Skeletal muscle satellite cell (primary cell): ENCODE data around the gene FRG2. TPM values are rescaled to one million over a fixed set of nuclear protein-coding genes. Genes with fewer than 3 reads are reported as not detected.
"Not testable (repeated sequence)": the region's sequence is repeated elsewhere in the genome, so short reads cannot be mapped to it uniquely, and the experiment has no call there.

Experiments used
- H3K27me3 ChIP-seq: 2 replicates; pipeline ENCODE4 v1.7.0; 2013; ENCODE audit warnings: low read length; ENCODE audit not compliant: control insufficient read depth, insufficient read depth
- H3K36me3 ChIP-seq: 2 replicates; pipeline ENCODE4 v1.7.0; 2013; ENCODE audit warnings: mild to moderate bottlenecking, control low read depth, low read length; ENCODE audit not compliant: insufficient read depth
- H3K4me1 ChIP-seq: 2 replicates; pipeline ENCODE4 v1.7.0; 2013; ENCODE audit warnings: low read length; ENCODE audit not compliant: control insufficient read depth, insufficient read depth
- H3K4me2 ChIP-seq: 2 replicates; pipeline ENCODE4 v1.7.0; 2013; ENCODE audit warnings: mild to moderate bottlenecking, low read length
- H3K4me3 ChIP-seq: 2 replicates; pipeline ENCODE4 v1.7.0; 2013; ENCODE audit warnings: low read length
- H3K9ac ChIP-seq: 2 replicates; pipeline ENCODE4 v1.7.0; 2013; ENCODE audit warnings: mild to moderate bottlenecking, low read depth, low read length, moderate library complexity
- H3K9me3 ChIP-seq: replicated peaks from 2 replicates; pipeline ENCODE4 v1.7.0; 2013; ENCODE audit warnings: mild to moderate bottlenecking, control low read depth, low read length
- small RNA-seq: library from RNA; depleted of rRNA; stranded (forward); fragments of <200 nt; gene quantifications from one replicate; pipeline ENCODE3, GENCODE V24; 2012

Gene FRG2

DNA sequence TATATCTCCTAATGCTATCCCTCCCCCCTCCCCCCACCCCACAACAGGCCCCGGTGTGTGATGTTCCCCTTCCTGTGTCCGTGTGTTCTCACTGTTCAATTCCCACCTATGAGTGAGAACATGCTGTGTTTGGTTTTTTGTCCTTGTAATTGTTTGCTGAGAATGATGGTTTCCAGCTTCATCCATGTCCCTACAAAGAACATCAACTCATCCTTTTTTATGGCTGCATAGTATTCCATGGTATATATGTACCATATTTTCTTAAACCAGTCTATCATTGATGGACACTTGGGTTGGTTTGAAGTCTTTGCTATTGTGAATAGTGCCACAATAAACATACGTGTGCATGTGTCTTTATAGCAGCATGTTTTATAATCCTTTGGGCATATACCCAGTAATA, 37.1 kb downstream of the FRG2 start:
- H3K9me3 ChIP-seq, H3K4me2 ChIP-seq, H3K4me1 ChIP-seq, H3K27me3 ChIP-seq, H3K9ac ChIP-seq, H3K36me3 ChIP-seq, H3K4me3 ChIP-seq: not testable (repeated sequence)

DNA sequence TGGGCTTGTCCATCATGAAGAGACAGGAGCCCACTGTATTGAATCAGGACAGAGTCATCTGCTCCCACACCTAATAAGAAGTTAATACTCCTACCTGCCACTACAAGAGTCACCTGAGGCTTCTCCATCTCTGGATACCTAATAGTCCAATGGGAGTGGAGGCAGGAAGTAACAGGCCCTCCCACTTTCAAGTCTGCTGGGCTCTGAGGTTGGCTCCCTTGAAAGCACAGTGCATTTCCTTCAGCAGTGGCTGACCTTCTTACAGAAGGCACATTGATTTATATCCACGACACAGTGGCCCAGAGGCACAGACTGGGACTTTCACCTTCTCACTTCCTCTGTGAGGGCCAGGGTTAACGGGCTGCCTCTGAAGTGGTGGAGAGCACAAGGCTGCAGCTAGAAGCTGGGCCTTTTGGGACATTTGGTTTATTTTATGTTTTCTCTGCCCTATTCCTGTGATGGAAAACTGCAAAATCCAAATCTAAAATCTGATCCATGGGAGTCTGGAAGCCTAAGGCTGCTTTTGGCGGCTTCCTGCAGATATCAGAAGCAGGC, 38.1 kb downstream of the FRG2 start:
- Histone ChIP-seq H3K27me3 (no peaks in the 10 kb centered on the region), H3K9ac (no peak overlapping the region), H3K4me3 (no peak overlapping the region), H3K4me2 (no peak overlapping the region), H3K9me3 (no peaks in the 10 kb centered on the region), H3K36me3 (no peaks in the 10 kb centered on the region), H3K4me1 (no peaks in the 10 kb centered on the region)

DNA sequence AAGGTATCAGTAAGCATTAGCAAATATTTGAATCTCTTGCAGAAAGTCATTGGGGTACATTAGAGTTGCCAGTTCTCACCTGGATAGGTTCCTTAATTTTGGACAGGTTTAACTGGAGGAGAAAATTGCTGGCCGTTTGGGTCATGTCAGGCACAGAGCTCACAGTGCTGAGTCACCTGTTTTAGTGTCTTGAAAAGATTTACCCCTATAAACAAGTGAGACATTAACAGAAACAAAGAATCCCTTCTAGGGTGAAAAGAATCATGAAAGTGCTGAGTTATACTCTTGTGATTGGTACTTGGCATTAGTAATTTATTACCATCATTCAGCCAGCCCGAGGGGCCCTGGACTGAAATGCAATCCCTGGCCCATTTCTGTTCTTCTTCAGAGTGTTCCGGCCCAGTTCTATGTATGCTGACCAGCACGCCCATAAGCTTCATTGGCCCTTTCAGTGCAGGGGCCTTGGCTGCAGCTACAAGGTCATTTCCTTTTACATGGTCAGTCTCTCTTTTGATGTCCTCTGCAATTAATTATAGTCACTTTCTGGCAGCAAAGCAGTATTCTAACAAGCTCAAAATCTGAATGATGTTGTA, 41.3 kb downstream of the FRG2 start:
- not testable (repeated sequence) for H3K4me2 ChIP-seq, H3K36me3 ChIP-seq, H3K4me3 ChIP-seq, H3K9me3 ChIP-seq, H3K9ac ChIP-seq, H3K4me1 ChIP-seq, H3K27me3 ChIP-seq

DNA sequence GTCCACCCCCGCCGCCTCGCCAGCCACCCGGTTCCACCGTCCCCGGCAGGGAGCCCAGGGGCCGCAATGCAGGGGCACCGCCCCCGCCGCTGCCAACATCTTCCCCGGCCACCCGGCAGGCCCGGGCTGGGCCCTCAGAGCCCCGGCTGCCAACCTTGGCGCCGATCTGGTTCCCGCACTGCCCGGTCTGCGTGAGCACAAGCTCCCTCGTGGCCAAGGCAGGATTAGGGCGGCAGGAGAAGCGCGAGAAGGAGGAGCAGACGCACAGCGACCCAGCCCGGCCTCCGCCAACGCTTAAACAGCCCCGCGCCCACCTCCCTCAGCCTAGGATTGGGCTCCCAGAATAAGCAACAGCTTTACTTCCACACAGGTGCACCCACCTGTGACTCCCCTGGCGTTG, 42.4 kb downstream of the FRG2 start:
- not testable (repeated sequence) for H3K4me1 ChIP-seq, H3K9me3 ChIP-seq, H3K27me3 ChIP-seq, H3K4me3 ChIP-seq, H3K9ac ChIP-seq, H3K4me2 ChIP-seq, H3K36me3 ChIP-seq

DNA sequence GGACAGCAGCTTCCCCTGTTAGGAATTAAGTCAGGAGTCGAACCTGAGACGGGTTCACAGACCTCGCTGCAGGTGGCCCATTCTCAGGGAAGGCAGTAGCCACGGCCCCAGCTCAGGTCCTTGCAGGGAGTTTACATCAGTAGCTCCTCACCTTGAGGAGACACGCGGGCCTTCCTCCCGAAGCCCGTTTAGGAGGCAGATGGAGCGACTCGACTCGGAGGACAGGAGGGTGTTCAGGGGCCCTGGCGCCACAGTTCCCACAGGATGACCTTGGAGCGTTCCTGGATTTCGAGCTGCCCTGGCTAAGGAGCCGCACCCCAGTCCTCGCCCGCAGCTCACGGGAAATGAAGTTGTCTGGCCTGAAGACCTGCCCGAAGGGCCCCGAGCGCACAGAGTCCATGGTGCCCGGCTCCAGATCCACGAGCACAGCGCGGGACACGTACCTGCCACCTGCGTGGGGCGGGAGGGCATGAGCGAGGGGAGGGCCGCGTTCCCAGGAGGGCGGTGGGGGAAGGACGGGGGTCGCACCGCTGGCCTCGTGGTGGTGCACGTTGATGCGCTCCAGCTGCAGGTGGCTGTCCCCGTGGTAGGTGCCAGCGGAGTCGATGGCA, 43.0 kb downstream of the FRG2 start:
- not testable (repeated sequence) for H3K36me3 ChIP-seq, H3K4me3 ChIP-seq, H3K9me3 ChIP-seq, H3K27me3 ChIP-seq, H3K4me2 ChIP-seq, H3K4me1 ChIP-seq, H3K9ac ChIP-seq

DNA sequence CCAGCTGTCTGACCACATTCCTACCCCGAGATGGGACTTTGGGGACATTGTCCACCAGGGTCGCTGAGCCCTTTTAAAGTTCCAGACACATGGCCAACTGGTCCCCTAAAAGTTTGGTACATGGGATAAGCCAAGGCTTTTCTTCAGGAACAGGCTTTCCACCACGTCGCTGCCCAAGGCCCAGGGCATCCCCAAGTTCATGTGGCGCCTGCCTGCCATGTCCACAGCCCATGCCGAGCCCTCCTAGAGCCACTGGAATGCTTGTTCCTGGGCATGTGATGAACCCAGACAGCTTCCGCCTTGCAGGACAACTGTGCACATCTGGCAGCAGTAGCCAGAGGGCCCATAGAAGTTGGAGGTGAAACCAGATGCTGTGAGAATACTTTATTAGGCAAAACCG, 45.1 kb downstream of the FRG2 start:
- Histone ChIP-seq H3K9ac (no peak overlapping the region), H3K27me3 (no peaks in the 10 kb centered on the region), H3K4me2 (no peak overlapping the region), H3K36me3 (no peaks in the 10 kb centered on the region), H3K4me3 (no peak overlapping the region), H3K4me1 (no peaks in the 10 kb centered on the region), H3K9me3 (no peaks in the 10 kb centered on the region)

DNA sequence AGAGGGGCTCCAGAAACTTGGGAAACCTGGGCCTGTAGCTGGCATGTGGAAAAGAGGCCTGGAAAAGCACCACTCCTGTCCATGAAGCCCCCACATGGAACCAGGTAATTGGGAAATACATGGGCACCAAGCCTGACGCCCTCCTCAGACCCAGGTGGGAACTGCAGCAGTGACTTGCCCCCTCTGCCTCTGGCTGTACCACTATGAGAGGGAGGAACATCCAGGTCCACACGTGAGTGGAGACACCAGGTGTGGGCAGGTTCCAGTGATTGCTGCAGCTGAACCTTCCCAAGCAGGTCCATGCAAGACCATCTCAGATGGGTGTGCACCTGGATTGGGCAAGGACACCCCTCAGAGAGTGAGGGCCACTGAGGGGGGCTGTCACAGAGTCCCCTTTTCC, 46.8 kb downstream of the FRG2 start:
- H3K27me3 ChIP-seq, H3K4me2 ChIP-seq, H3K9ac ChIP-seq, H3K4me1 ChIP-seq, H3K4me3 ChIP-seq, H3K36me3 ChIP-seq, H3K9me3 ChIP-seq: not testable (repeated sequence)

DNA sequence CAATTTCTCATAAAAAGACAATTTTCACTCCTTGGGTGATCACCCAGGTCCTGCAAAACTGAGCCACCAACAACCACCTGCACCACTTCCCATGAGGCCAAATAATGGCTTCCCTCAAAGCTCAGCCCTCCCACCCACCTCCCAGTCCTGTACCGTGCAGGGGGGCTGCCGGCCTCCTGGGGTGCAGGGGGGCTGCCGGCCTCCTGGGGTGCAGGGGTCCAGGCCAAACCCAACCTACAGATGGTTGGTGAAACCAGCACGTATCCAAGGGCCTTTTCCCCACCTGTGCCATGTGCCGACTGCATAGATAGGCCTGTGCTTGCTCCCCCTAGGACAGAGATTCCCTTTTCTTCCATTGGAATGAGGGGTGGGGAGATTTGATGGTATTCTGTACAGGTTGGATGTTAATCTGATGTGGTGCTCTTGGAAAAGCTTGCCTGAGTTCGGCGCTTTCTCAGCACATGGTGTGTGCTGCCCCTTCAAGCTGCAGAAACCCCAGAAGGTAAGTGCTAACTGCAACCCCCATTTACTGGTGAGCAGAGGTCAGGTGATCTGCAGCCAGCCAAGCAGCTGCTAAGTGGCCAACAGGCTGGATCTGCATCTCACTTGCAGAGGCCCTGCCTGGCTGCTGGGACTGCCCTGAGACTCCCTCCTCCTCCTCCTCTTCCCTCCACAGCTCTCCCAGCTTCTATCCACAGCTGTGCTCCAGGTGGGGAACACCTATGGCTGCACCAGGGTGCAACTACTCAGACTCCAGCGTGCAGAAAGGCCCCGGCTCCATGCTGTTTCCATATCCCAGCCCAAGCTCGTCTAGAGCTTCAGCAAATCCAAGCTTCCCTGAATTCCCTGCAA, 47.6 kb downstream of the FRG2 start:
- no peaks in the 10 kb centered on the region for H3K9me3 ChIP-seq
- no peaks in the 10 kb centered on the region for H3K36me3 ChIP-seq
- no peak overlapping the region for H3K9ac ChIP-seq
- H3K27me3 ChIP-seq = no peaks in the 10 kb centered on the region
- H3K4me1 ChIP-seq = no peaks in the 10 kb centered on the region
- H3K4me3 ChIP-seq = no peak overlapping the region
- H3K4me2 ChIP-seq = no peak overlapping the region

Small RNA genes lying within 50 kb of the gene (small RNA-seq; reads per million reads assigned to genes)
- gene RNA5SP174 (not detected), gene RNA5SP175 (0.35 reads per million)
